Subcutaneous adipose tissue (tissue), 4 donors: ENCODE results near the gene ZBTB20. TPM values are rescaled to one million over a fixed set of nuclear protein-coding genes. Genes with fewer than 3 reads are reported as not detected.

ENCODE experiments used
- total RNA-seq, 4 donors: library from RNA; depleted of rRNA; stranded (reverse); fragments of >200 nt; gene quantifications; one replicate each; pipeline ENCODE4 v1.1.0, GENCODE V29; 2016
- TF ChIP-seq, protein P1 (sequence below): fragments of 450-650 bp; IDR thresholded peaks from one replicate; pipeline ENCODE4 v1.5.1; 2016; ENCODE audit warnings: low read depth, mild to moderate bottlenecking, control low read depth, antibody characterized with exemption, moderate library complexity

The ZBTB20 gene
- total RNA-seq, 4 donors from 2014 or later: 60.3 to 93.4 (median 69.1) TPM

DNA sequence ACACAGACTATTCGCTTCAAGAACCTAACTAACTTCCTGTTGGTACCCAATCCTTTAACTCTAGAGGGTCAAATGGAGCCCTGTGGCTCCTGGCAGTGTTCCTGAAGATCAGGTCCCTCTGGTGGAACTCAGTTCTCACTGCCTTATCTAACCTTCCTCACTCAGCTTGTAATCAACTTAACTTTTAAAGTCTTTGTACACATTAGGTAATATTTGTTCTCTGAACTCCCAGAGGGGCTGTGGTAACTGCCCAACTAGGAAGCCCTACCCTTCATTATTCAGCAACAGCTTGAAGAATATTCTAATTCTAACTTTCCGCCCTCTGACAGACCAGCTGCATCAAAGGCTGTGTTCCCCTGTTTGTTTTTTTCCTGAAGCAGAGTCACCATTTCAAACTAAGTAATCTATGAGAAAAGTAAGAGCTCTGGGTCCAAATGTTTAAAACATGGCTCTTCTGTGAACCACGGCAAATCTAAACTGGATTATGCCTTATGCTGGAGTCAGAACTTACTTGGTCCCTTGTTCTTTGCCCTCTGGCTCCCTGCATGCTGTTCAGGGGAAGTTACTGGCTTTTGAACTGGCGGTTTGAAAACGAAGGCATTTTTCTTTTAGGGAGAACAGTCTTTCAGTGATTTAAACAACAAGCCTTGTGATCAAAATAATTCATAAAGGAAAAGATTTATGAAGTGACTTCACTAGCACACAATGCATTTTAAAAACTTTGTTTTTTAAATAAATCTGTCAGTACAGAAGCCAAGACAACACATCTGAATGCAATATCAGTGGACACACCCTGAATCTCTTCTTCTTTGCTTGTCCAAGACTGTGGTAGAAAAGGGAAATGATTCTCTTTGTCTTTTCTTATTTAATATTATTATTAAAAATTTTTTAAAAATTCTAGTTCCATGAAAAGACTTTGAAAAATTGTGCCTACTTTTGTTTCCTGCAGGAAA is 487.7 kb downstream of the ZBTB20 start:
- TF ChIP-seq, protein P1, sequence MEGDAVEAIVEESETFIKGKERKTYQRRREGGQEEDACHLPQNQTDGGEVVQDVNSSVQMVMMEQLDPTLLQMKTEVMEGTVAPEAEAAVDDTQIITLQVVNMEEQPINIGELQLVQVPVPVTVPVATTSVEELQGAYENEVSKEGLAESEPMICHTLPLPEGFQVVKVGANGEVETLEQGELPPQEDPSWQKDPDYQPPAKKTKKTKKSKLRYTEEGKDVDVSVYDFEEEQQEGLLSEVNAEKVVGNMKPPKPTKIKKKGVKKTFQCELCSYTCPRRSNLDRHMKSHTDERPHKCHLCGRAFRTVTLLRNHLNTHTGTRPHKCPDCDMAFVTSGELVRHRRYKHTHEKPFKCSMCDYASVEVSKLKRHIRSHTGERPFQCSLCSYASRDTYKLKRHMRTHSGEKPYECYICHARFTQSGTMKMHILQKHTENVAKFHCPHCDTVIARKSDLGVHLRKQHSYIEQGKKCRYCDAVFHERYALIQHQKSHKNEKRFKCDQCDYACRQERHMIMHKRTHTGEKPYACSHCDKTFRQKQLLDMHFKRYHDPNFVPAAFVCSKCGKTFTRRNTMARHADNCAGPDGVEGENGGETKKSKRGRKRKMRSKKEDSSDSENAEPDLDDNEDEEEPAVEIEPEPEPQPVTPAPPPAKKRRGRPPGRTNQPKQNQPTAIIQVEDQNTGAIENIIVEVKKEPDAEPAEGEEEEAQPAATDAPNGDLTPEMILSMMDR: no peak

DNA sequence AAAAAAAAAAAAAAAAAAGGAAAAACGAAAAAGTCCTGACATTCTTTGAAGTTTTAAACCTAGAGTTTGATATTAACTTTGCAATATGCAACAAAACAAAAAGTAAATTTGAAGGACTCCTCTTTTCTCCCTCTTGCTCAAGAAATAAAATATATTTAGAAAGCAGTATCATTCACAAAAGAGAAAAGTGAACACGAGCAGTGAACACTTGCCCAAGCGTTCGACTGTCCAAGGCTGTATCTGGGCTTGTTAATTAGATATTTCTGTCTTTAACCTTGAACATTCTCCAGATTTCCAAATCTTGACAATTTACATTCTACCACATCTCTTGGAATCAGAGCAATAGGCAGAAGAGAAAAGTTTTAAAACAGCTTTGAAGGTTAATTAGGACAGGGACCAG is 495.5 kb downstream of the ZBTB20 start:
- TF ChIP-seq, protein P1: no peak

DNA sequence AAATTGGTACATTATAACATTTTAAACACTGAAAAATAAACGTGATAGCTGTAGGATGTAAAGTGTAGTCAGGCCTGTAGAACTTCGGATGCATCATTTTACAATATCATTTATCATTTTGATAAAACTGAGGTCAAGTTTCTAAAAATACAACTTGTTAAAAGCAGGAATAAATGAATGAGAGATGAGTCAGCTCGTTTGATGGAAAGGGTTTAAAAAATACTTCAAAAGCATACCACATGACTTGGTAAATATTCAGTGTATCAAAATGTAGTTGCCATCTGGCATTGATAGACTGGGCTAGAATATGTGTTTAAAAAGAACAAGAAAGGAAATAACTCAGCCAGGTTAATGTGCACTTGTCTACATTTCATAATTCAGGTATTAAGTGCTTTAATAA is 496.3 kb downstream of the ZBTB20 start:
- TF ChIP-seq, protein P1: no peak

DNA sequence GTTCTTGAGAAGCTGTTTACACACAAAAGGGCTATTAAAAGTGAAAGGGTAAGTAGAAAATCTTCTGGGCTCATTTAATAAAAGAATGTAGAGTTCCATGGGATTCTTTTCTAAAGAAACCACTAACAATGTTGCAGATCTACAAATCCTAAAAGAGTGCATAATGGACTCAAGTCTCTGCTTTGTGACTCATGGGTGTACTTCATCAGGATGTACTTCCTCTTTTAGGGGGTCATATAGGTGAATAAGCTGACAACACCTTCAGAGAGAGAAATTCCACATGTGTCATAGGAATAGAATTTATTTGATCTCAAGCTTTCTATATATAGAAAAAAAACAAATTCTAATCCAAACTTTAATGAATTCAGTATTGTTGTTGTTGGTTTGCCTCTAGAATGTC is 497.8 kb downstream of the ZBTB20 start:
- TF ChIP-seq, protein P1: no peak

DNA sequence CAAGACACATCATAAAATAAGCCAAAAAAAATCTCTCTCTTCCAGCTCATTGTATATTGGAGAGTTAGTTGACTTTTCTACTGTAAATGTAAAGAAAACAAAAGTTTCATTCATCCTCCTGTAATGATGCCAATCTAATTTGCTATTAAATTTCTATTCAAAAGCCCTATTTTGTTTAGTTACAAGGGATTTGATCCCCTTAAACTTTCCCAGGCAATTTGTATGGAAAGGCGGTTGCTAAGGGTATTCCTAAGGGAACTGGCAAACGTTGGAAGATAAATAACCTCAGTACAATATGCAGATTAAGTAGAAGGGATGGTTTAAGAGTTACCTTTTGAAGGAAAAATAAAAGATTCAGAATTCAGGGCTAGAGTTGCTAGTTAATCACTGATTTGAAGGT is 500.6 kb downstream of the ZBTB20 start:
- TF ChIP-seq, protein P1: no peak

DNA sequence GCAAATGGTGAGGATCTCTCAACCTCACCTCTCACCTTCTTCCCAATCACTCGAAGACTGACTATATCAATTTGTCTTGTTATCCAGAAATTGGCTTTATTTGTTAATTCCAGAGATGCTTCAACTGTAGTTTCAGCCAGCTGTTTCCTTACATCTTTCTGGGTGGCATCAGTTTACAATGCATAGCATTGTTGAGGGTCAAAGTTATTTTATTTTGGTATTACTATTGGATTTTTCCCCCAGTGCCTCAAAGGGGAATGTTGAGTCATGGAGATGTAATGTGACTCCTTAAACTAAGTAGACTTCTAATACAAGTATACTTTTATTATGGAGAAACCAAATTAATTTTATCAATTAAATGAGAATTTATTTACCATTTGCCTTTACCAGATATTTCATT is 501.7 kb downstream of the ZBTB20 start:
- TF ChIP-seq, protein P1: no peak

DNA sequence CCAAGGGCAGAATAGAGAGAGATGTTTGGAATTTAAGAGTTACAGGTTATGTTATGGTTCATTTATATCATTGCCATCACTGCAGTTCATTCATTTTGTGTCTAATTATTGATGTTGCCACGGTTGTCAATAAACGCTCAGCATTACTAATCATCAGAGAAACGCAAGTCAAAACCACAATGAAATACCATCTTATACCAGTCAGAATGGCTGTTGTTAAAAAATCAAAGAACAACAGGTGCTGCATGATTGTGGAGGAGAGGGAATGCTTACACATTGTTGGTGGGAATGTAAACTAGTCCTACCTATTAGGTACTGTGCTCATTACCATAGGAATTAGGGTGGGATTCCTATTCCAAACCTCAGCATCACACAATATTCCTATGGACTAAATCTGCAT is 502.7 kb downstream of the ZBTB20 start:
- TF ChIP-seq, protein P1: no peak
